ENCODE measurements around the gene ISM2.

The ISM2 gene

DNA sequence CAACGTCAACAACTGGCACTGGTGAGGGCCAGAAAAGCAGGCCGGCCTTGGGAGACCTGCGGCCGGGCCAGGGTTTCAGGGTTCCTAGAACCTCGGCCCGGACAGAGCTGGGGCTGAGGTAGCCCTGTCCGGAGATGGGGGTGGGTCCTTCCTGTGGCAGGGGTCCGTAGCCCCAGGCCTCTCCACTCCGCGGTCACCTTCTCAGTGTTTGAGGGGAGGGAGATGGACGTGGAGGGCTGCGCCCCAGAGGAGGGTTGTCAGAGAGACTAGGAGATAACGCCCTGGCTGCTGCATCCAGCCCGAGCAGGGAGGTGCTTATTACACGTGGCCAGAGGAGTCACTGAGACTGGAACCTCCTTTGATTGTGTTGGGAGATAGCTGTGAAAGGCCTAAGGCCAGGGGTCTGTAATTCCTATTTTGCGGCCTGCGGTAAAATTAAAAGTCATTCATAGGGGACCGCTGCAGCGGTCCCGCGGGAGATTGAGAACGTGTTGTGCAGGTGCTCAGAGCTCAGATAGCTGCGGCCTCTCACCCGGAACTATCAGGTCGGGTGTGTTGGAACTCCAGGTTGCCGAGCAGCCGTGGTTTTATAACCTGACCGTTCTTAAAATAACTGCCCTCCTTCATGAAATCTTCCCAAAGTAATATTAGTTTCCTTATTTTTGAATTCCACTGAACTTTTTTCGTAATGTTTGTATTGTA, 40.2 kb downstream of the ISM2 start:
- DNase-seq: no peak

DNA sequence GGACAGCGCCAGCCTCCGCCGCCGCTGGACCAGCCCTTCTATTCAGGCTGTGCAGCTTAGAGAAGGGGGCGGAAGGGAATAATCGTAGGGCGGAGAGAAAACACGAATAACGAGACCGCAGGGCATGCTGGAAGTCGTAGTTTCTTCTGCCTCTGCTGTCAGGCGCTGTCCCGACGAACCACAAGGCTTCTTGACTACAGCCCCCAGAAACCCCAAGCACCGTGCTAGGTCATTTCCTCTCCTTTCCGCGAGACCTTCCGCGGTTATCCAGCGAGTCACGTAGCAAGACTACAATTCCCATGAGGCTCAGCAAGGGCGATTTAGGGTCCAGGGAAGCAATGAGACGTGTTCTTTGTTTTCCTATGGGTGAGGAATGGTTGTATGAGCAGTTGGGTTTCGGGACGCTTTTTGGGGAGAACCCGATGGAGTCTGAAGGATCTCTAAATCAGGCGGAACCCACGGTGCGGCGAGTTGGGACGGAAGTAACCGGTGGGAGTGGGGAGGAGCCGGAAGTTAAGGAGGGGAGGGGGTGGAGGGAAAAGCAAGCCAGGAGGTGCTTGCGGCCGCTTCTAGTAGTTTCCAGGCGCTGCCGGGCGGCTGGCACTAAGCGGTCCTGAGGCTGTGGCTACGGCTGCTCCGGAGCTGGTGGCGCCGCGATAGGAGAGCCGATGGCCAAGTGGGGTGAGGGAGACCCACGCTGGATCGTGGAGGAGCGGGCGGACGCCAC, 40.9 kb downstream of the ISM2 start, which contains the start of the genes AHSA1 and VIPAS39:
Gene AHSA1, plus strand, starts transcription at position 572 of the 727 bp plus-strand sequence. Its CDS starts 97 bp downstream, at position 669.
Gene VIPAS39, minus strand, starts transcription at position 80 of the 727 bp plus-strand sequence. CDS start 3,499 bp downstream, outside the sequence.
- peak; percentile 95 for DNase-seq

DNA sequence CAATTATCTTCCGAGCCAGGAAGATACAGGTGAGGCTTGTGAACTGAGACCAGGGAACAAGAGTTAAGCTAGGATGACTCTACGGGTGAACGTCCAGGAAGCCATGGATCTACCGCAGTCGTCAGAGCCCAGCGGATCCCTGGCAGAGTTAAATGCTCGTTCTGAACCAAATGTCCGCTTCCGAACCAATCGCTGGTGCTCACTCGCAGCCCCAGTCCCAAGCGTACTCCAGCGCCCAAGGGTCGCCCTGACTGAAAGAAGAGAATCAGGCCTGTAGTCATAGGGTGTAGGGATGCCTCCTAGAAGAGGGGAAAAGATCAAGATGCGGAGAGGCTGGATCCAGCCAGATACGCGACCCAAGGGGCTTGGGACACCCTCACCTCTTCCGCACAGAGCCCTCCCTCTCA, 41.5 kb downstream of the ISM2 start:
- DNase-seq: no peak

DNA sequence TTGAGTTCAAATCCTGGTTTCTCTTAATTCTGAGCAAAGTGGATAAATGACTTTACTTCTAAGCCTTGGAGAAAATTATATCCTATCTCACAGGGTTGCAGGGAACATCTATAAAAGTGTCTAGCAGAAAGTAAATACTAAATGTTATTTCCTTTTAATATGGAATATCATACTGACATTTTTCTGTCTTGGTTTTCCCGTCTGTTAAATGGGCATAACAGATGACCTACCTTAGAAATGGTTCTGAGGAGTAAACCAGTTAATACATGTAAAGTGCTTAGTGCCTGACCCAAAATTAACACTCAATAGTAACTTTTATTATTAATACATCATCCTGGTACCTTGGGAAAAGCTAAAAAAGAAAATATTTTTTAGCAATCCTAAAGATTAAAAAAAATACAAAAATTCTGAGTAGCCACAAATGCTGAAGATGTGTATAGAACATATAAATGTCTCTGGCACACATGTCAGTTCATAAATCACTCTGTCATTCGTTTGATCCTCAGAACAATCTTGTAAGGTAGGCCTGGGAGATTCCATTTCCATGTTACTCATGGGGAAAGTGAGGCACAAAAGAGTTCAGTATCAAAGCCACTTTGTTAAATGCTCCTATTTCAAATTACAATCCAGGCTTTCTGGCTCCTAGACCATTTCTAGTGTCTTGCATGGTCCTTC, 42.5 kb downstream of the ISM2 start:
- no peak for DNase-seq

DNA sequence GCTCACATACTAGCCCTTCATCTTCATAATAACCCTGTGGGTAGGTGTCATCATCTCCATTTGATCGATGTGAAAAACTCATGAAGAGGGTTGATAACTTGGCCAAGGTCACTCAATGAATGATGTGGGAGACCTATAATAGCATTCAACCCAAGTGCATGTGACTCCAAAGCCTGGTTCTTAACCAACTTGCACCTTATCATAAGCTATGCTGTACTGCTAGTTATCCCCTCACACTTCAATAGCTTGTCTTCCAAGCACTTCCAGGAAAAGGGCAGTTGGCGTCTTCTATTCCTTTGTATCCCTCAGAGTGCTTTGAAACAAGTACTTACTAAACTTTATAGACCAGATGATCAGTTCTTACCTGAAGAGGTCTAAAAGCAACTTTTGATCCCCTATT, 56.4 kb downstream of the ISM2 start:
- DNase-seq: no peak

DNA sequence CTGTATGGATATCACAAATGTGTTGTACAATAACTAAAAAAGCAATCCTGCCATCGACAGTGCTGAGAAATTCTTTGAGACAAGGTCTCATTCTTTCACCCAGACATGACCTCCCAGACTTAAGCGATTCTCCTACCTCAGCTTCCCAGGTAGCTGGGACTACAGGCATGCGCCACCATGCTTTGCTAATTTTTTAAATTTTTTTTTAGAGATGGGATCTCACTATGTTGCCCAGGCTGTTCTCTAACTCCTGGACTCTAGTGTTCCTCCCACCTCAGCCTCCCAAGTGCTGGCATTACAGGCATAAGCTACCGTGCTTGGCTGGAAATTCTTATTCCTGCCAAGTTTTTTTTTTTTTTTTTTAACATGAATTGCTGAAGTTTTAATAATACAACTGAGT, 58.8 kb downstream of the ISM2 start:
- DNase-seq: no peak

DNA sequence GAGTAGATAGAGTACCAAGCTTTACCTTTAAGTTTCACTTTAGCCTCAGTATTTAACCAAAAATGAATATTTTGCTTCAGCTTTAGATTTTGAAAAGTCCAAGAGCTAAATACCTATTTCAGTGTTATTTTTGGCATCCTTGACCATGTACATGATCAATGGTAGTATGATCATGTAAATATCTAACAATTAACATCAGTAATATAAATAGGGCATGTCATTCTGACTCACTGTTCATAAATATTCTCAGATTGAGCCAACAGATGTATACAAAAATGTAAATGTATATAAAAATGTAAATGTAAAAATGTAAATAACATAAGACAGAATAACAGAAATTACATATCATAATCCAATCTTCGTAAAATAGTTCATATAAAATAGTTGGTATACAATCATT, 60.0 kb downstream of the ISM2 start:
- no peak for DNase-seq

DNA sequence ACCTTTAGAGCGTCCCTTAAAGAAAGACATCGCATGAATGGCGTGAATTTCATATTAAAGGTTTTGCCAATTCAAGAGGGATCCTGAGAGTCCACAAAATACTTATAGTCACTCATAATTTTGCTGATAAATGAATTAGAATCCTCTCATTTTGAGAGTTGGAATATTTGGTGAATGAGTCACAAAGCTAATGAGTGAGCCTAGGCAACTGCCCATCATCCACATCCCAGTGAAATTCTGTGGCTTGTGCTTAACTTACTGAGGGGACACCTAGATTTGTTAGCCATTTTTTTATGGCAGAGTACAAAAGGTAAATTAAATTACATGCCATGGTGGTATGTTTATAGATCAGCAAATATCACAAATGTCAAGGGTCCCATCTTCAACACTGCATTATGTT, 62.6 kb downstream of the ISM2 start:
- DNase-seq: no peak

DNA sequence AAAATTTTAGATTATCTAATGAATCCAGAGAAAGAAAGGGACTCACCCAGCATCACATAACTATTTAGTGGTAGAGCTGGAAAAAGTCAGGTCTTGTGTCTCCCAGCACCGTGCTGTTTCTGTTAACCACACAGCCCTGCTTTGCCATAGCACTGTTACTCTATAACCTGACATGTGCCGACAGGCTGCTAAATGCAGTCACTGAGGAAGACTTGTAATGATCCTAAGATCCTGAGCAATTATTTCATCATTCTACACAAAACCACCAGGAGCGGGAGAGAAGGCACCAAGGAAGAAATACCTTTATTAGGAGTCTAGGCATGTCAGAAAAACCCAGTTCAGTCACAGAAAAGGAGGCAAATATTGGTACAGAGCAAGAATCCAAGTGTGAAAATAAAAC, 72.2 kb downstream of the ISM2 start:
- DNase-seq: no peak

DNA sequence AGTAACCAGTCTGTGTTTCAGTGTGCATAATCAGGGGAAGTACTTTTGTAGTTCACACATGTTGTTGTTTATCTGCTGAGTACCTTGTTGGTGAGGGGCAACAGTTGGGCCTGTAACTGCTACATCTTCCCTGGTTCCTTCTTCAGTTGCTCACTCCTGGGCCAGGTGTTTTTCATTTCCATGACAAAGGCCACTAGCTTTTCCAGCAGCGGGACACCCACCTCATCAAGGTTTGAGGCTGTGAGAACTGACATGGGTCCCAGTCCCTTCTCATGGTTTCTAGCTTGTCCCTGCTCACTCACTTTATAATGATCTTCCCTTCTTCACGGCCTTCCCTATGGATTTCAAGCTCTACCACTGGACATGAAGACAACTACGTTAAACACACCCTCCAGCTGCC, 73.8 kb downstream of the ISM2 start:
- DNase-seq: no peak

Data from right forelimb (tissue), 1 donor.